ENCODE data around the gene MIAT.

DNA sequence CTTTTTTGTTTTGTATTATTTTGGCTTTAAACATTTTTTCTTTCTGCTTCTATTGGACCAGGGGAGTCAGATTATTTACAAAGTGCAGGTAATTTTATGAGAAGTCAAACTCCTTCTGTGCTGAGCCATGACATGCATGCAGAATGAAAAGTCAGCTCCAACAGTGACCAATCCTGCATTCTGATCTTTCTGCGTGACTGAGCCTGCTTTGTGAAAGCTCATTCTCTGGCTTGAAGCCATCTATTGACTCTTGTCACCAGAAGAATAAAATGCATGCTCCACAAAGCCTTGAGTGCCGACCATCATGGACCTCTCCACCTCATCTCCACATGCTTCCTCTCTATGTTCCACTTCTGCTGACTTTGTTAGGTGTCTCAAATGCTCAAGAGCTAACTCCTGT is 50.2 kb downstream of the MIAT start:
- TF ChIP-seq, protein P1, sequence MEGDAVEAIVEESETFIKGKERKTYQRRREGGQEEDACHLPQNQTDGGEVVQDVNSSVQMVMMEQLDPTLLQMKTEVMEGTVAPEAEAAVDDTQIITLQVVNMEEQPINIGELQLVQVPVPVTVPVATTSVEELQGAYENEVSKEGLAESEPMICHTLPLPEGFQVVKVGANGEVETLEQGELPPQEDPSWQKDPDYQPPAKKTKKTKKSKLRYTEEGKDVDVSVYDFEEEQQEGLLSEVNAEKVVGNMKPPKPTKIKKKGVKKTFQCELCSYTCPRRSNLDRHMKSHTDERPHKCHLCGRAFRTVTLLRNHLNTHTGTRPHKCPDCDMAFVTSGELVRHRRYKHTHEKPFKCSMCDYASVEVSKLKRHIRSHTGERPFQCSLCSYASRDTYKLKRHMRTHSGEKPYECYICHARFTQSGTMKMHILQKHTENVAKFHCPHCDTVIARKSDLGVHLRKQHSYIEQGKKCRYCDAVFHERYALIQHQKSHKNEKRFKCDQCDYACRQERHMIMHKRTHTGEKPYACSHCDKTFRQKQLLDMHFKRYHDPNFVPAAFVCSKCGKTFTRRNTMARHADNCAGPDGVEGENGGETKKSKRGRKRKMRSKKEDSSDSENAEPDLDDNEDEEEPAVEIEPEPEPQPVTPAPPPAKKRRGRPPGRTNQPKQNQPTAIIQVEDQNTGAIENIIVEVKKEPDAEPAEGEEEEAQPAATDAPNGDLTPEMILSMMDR (IDR thresholded peaks at IDR 0.05): no peak
- no peak for TF ChIP-seq POLR2AphosphoS5 (IDR thresholded peaks at IDR 0.05)
